Caco-2 (cell line): ENCODE results near the gene FCRL1. TPM values are rescaled to one million over a fixed set of nuclear protein-coding genes. Genes with fewer than 3 reads are reported as not detected.

Source experiments
- BruUV-seq: library from RNA; stranded (reverse); fragments of 400-500 nt; replicated peaks from 2 replicates; lab custom pipeline; 2021; lab: Mats Ljungman, UMichigan
- CTCF ChIA-PET: fragments of 300-600 bp; sonication (Branson Sonifier 250); formaldehyde crosslinking; loops from one replicate; lab custom pipeline; 2022; ENCODE audit warnings: antibody characterized with exemption; lab: Charles Lee
- POLR2A ChIA-PET: fragments of 300-600 bp; sonication (Branson Sonifier 250); formaldehyde crosslinking; loops from one replicate; lab custom pipeline; 2022; ENCODE audit warnings: antibody characterized with exemption; lab: Charles Lee
- DNase-seq, 2 experiments: peaks; one replicate each; pipeline versions ENCODE4 v3.0.0 to v3.0.0-alpha.2; 2020 to 2022
- H3K27me3 ChIP-seq: replicated peaks from 2 replicates; pipeline ENCODE4 v1.6.0; 2011; ENCODE audit warnings: low read length; ENCODE audit not compliant: control insufficient read depth, insufficient read depth
- H3K36me3 ChIP-seq: 2 replicates; pipeline ENCODE4 v1.5.1; 2011; ENCODE audit warnings: low read length; ENCODE audit not compliant: control insufficient read depth, insufficient read depth
- H3K4me1 ChIP-seq: fragments of 250-450 bp; sonication (Bioruptor Pico); 2 replicates; pipeline ENCODE4 v1.5.1; 2020; ENCODE audit warnings: mild to moderate bottlenecking
- H3K4me3 ChIP-seq: 2 replicates; pipeline ENCODE4 v1.5.1; 2011; ENCODE audit warnings: low read depth, mild to moderate bottlenecking, control low read depth, low read length
- H3K9me3 ChIP-seq: fragments of 250-450 bp; sonication (Bioruptor Pico); 2 replicates; pipeline ENCODE4 v1.5.1; 2020; ENCODE audit warnings: mild to moderate bottlenecking, moderate library complexity
- H3K27ac Mint-ChIP-seq: one replicate; pipeline ENCODE4 v1.8.0; 2022; ENCODE audit warnings: mixed read lengths; ENCODE audit not compliant: unreplicated experiment
- H3K27me3 Mint-ChIP-seq: one replicate; pipeline ENCODE4 v1.8.0; 2022; ENCODE audit warnings: mixed read lengths; ENCODE audit not compliant: insufficient read depth, unreplicated experiment
- H3K36me3 Mint-ChIP-seq: one replicate; pipeline ENCODE4 v1.8.0; 2022; ENCODE audit warnings: mild to moderate bottlenecking, mixed read lengths; ENCODE audit not compliant: insufficient read depth, unreplicated experiment
- H3K4me1 Mint-ChIP-seq: one replicate; pipeline ENCODE4 v1.8.0; 2022; ENCODE audit warnings: low read depth, mixed read lengths; ENCODE audit not compliant: unreplicated experiment
- H3K4me3 Mint-ChIP-seq: one replicate; pipeline ENCODE4 v1.8.0; 2022; ENCODE audit warnings: mild to moderate bottlenecking, moderate library complexity, mixed read lengths; ENCODE audit not compliant: unreplicated experiment
- H3K9me3 Mint-ChIP-seq: one replicate; pipeline ENCODE4 v1.8.0; 2022; ENCODE audit warnings: mixed read lengths; ENCODE audit not compliant: unreplicated experiment
- CTCF ChIP-seq, 2 experiments: fragments of 200-600 bp in 1 of 2; IDR thresholded peaks; 1 replicate in 1 of 2; 2 replicates in 1 of 2; pipeline versions ENCODE4 v1.5.1 to v1.8.0; 2011 to 2022; ENCODE audit warnings: antibody characterized with exemption in 1 of 2, control low read depth in 1 of 2, inconsistent platforms in 1 of 2, low read depth in 1 of 2, low read length in 1 of 2, mild to moderate bottlenecking in 1 of 2, moderate library complexity in 1 of 2; ENCODE audit not compliant: insufficient read depth in 1 of 2, severe bottlenecking in 1 of 2, unreplicated experiment in 1 of 2
- intact Hi-C: fragments of 100-400 bp; cut with micrococcal nuclease; formaldehyde crosslinking; loops from one replicate; pipeline ENCODE4 v1.10.0; 2022; ENCODE audit not compliant: unreplicated experiment
- total RNA-seq: library from RNA; stranded (reverse); gene quantifications from 2 replicates; pipeline ENCODE4 v1.2.3, GENCODE V29; 2022

Gene FCRL1
- total RNA-seq, 1 experiment from 2014 or later, result not detected

DNA sequence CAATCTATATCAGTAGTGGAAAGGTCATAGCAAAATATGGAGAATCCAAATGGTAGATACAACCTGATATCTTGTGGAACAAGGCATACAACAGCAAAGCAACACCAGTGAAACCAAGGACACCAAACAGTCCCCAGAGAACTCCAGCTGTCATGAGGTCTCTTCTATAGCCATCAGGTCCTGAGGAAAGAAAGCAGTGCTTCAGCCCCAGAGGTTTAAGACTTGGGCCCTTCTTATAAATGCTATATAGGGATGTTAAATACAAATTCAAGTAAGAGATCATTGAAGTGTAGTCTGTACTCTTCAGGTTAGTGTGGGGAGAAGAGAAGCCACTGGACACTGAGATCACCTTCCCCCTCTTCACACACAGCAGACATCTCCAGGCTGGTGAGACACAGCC, 53.1 kb downstream of the FCRL1 start:
- no peak overlapping the region for H3K4me3 ChIP-seq
- no peaks in the 10 kb centered on the region; the same call in 1 of the 2 replicates for H3K27me3 ChIP-seq
- no TSS peak for BruUV-seq
- Mint-ChIP-seq H3K27me3 (peaks cover 16% of the 10 kb centered on the region), H3K4me3 (no peak overlapping the region), H3K27ac (no peak overlapping the region), H3K9me3 (no peaks in the 10 kb centered on the region), H3K4me1 (no peaks in the 10 kb centered on the region), H3K36me3 (no peaks in the 10 kb centered on the region)
- H3K36me3 ChIP-seq, result no peaks in the 10 kb centered on the region
- intact Hi-C loops, result no loop called here
- ChIA-PET POLR2A (no interaction called here), CTCF (no interaction called here)
- DNase-seq, result no peak
- no peaks in the 10 kb centered on the region for H3K9me3 ChIP-seq
- no peak for TF ChIP-seq CTCF (IDR thresholded peaks at IDR 0.05; ENCODE audit: insufficient read depth in 1 of 2, low read depth in 1 of 2, low read length in 1 of 2, severe bottlenecking in 1 of 2, unreplicated experiment in 1 of 2)
- no peaks in the 10 kb centered on the region for H3K4me1 ChIP-seq

GRCh38 chr1:157758018-157758417, 61.9 kb downstream of the FCRL1 start:
- H3K36me3 ChIP-seq, result no peaks in the 10 kb centered on the region
- Mint-ChIP-seq H3K27ac (no peak overlapping the region), H3K27me3 (no peaks in the 10 kb centered on the region), H3K36me3 (no peaks in the 10 kb centered on the region), H3K4me1 (no peaks in the 10 kb centered on the region), H3K4me3 (no peak overlapping the region), H3K9me3 (peaks cover 9% of the 10 kb centered on the region)
- no peak for DNase-seq
- CTCF ChIA-PET, result no interaction called here
- no peak overlapping the region for H3K4me3 ChIP-seq
- H3K27me3 ChIP-seq, result no peaks in the 10 kb centered on the region
- no TSS peak for BruUV-seq
- H3K9me3 ChIP-seq, result no peaks in the 10 kb centered on the region
- intact Hi-C loops, result no loop called here
- TF ChIP-seq CTCF (IDR thresholded peaks at IDR 0.05; ENCODE audit: insufficient read depth in 1 of 2, low read depth in 1 of 2, low read length in 1 of 2, severe bottlenecking in 1 of 2, unreplicated experiment in 1 of 2), result no peak
- POLR2A ChIA-PET, result no interaction called here
- no peaks in the 10 kb centered on the region for H3K4me1 ChIP-seq

DNA sequence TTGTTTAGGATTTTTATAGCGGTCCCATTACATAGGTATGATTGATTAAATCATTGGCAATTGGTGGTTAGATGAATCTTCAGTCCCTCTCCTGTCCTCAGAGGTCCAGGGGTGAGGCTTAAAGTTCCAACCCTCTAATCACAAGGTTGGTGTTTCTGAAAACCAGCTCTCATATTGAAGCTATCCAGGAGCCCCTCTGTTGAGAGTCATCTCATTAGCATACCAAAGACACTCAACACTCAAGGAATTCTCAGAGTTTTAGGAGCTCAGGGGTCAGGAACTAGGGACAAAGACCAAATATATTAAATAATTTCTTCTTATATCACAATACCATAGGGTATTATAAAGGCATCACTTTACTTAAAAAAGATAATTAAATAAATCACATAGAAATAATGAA, 66.3 kb downstream of the FCRL1 start:
- no peaks in the 10 kb centered on the region for H3K9me3 ChIP-seq
- H3K4me1 ChIP-seq, result no peaks in the 10 kb centered on the region
- Mint-ChIP-seq H3K27me3 (peaks cover 4% of the 10 kb centered on the region), H3K4me1 (no peaks in the 10 kb centered on the region), H3K9me3 (peaks cover under 1% of the 10 kb centered on the region), H3K27ac (no peak overlapping the region), H3K36me3 (no peaks in the 10 kb centered on the region), H3K4me3 (no peak overlapping the region)
- TF ChIP-seq CTCF (IDR thresholded peaks at IDR 0.05; ENCODE audit: insufficient read depth in 1 of 2, low read depth in 1 of 2, low read length in 1 of 2, severe bottlenecking in 1 of 2, unreplicated experiment in 1 of 2), result no peak
- DNase-seq, result no peak
- intact Hi-C loops, result no loop called here
- BruUV-seq, result no TSS peak
- H3K4me3 ChIP-seq, result no peak overlapping the region
- ChIA-PET POLR2A (no interaction called here), CTCF (no interaction called here)
- no peaks in the 10 kb centered on the region for H3K36me3 ChIP-seq
- no peaks in the 10 kb centered on the region for H3K27me3 ChIP-seq
